HEK293 (cell line): Measurements from ENCODE around the gene CSF3.

Experiments
- GFI1B ChIP-seq: fragments of 450-650 bp; formaldehyde crosslinking; IDR thresholded peaks from 2 replicates; pipeline ENCODE4 v1.5.1; 2016; ENCODE audit warnings: missing biosample characterization, missing genetic modification characterization
- HOXD13 ChIP-seq: sonication (generic); formaldehyde crosslinking; IDR thresholded peaks from 2 replicates; pipeline ENCODE4 v1.8.0; 2022; ENCODE audit warnings: missing genetic modification reagents, borderline replicate concordance
- KLF1 ChIP-seq: fragments of 450-650 bp; formaldehyde crosslinking; IDR thresholded peaks from 2 replicates; pipeline ENCODE4 v1.5.1; 2016; ENCODE audit warnings: missing biosample characterization, missing genetic modification characterization
- MEIS1 ChIP-seq: sonication (generic); formaldehyde crosslinking; IDR thresholded peaks from 2 replicates; pipeline ENCODE4 v1.8.1; 2022; ENCODE audit warnings: missing genetic modification reagents, mild to moderate bottlenecking, borderline replicate concordance
- OVOL3 ChIP-seq: fragments of 450-650 bp; formaldehyde crosslinking; IDR thresholded peaks from 2 replicates; pipeline ENCODE4 v1.5.1; 2016; ENCODE audit warnings: missing biosample characterization, missing genetic modification characterization
- PATZ1 ChIP-seq: fragments of 450-650 bp; formaldehyde crosslinking; IDR thresholded peaks from 2 replicates; pipeline ENCODE4 v1.5.1; 2016; ENCODE audit warnings: missing biosample characterization, missing genetic modification characterization
- PRDM1 ChIP-seq: fragments of 450-650 bp; formaldehyde crosslinking; IDR thresholded peaks from 2 replicates; pipeline ENCODE4; 2016; ENCODE audit warnings: missing biosample characterization, missing genetic modification characterization
- PRDM2 ChIP-seq: fragments of 450-650 bp; formaldehyde crosslinking; IDR thresholded peaks from 2 replicates; pipeline ENCODE4 v1.5.1; 2016; ENCODE audit warnings: missing biosample characterization, missing genetic modification characterization, borderline replicate concordance
- SCRT1 ChIP-seq: fragments of 450-650 bp; formaldehyde crosslinking; IDR thresholded peaks from 2 replicates; pipeline ENCODE4 v1.5.1; 2016; ENCODE audit warnings: missing biosample characterization, missing genetic modification characterization, borderline replicate concordance
- TCF7L2 ChIP-seq: IDR thresholded peaks from 2 replicates; pipeline ENCODE4 v1.6.1; 2011; ENCODE audit warnings: low read depth, mild to moderate bottlenecking, inconsistent platforms, low read length, moderate library complexity, borderline replicate concordance
- TSHZ1 ChIP-seq: fragments of 450-650 bp; formaldehyde crosslinking; IDR thresholded peaks from 2 replicates; pipeline ENCODE4 v1.5.1; 2016; ENCODE audit warnings: missing biosample characterization, missing genetic modification characterization, borderline replicate concordance
- ZBTB1 ChIP-seq: fragments of 450-650 bp; formaldehyde crosslinking; IDR thresholded peaks from 2 replicates; pipeline ENCODE4 v1.5.1; 2016; ENCODE audit warnings: missing biosample characterization, missing genetic modification characterization
- ZBTB26 ChIP-seq: fragments of 450-650 bp; formaldehyde crosslinking; optimal IDR thresholded peaks from 2 replicates; pipeline ENCODE3; 2016; ENCODE audit warnings: missing biosample characterization, mild to moderate bottlenecking, missing genetic modification characterization
- ZFP3 ChIP-seq: fragments of 450-650 bp; formaldehyde crosslinking; IDR thresholded peaks from 2 replicates; pipeline ENCODE4 v1.5.1; 2016; ENCODE audit warnings: low read depth, missing biosample characterization, missing genetic modification characterization
- ZNF157 ChIP-seq: fragments of 450-650 bp; formaldehyde crosslinking; IDR thresholded peaks from 2 replicates; pipeline ENCODE4 v1.5.1; 2016; ENCODE audit warnings: missing biosample characterization, missing genetic modification characterization
- ZNF16 ChIP-seq: fragments of 450-650 bp; formaldehyde crosslinking; IDR thresholded peaks from 2 replicates; pipeline ENCODE4 v1.5.1; 2016; ENCODE audit warnings: low read depth, missing biosample characterization, missing genetic modification characterization
- ZNF174 ChIP-seq: fragments of 450-650 bp; formaldehyde crosslinking; IDR thresholded peaks from 2 replicates; pipeline ENCODE4 v1.5.0; 2017; ENCODE audit warnings: missing biosample characterization, mild to moderate bottlenecking, missing genetic modification characterization
- ZNF202 ChIP-seq: fragments of 450-650 bp; formaldehyde crosslinking; IDR thresholded peaks from 2 replicates; pipeline ENCODE4 v1.5.1; 2016; ENCODE audit warnings: missing biosample characterization, missing genetic modification characterization, borderline replicate concordance
- ZNF433 ChIP-seq: fragments of 450-650 bp; formaldehyde crosslinking; IDR thresholded peaks from 2 replicates; pipeline ENCODE4 v1.5.1; 2016; ENCODE audit warnings: missing biosample characterization, missing genetic modification characterization, low read depth
- ZNF555 ChIP-seq: fragments of 450-650 bp; formaldehyde crosslinking; conservative IDR thresholded peaks from 2 replicates; pipeline ENCODE4 v1.5.1; 2017; ENCODE audit warnings: missing biosample characterization, mild to moderate bottlenecking, missing genetic modification characterization, inconsistent platforms
- ZNF560 ChIP-seq: fragments of 450-650 bp; formaldehyde crosslinking; IDR thresholded peaks from 2 replicates; pipeline ENCODE4 v1.5.1; 2017; ENCODE audit warnings: missing biosample characterization, missing genetic modification characterization, borderline replicate concordance
- ZNF621 ChIP-seq: fragments of 450-650 bp; formaldehyde crosslinking; IDR thresholded peaks from 2 replicates; pipeline ENCODE4 v1.5.1; 2017; ENCODE audit warnings: missing biosample characterization, missing genetic modification characterization
- ZNF645 ChIP-seq: fragments of 450-650 bp; formaldehyde crosslinking; IDR thresholded peaks from 2 replicates; pipeline ENCODE4; 2016; ENCODE audit warnings: missing biosample characterization, missing genetic modification characterization
- ZNF654 ChIP-seq: fragments of 450-650 bp; formaldehyde crosslinking; IDR thresholded peaks from 2 replicates; pipeline ENCODE4 v1.5.1; 2016; ENCODE audit warnings: low read depth, missing biosample characterization, missing genetic modification characterization
- ZNF792 ChIP-seq: fragments of 450-650 bp; formaldehyde crosslinking; IDR thresholded peaks from 2 replicates; pipeline ENCODE4 v1.5.1; 2016; ENCODE audit warnings: missing biosample characterization, missing genetic modification characterization

The CSF3 gene

GRCh38 chr17:39980351-39981206 is 34.7 kb upstream of the CSF3 start, which contains the start of gene PSMD3 (continued):
- TF ChIP-seq TSHZ1 (no peak), KLF1 (no peak), ZFP3 (tag by site-specific recombination) (no peak), ZNF645 (tag by site-specific recombination) (peak; percentile 85; the same call in 1 of the 2 replicates), ZNF202 (no peak), ZNF792 (no peak), PATZ1 (tag by site-specific recombination) (peak; percentile 76; the same call in 1 of the 2 replicates), PRDM2 (tag by site-specific recombination) (0 out of 2 replicates have a peak, but pooled peaks have one; percentile 65), HOXD13 (CRISPR knock-in tag) (0 out of 2 replicates have a peak, but pooled peaks have one; percentile 30), ZNF555 (tag by site-specific recombination) (no peak), ZNF433 (tag by site-specific recombination) (no peak), MEIS1 (CRISPR knock-in tag) (0 out of 2 replicates have a peak, but pooled peaks have one; percentile 42), ZNF174 (no peak), ZBTB26 (tag by site-specific recombination) (peak; percentile 71), ZNF560 (tag by site-specific recombination) (no peak), GFI1B (tag by site-specific recombination) (no peak), OVOL3 (tag by site-specific recombination) (no peak), ZNF157 (peak; percentile 34; the same call in 1 of the 2 replicates), TCF7L2 (no peak), SCRT1 (tag by site-specific recombination) (no peak), ZNF621 (no peak), PRDM1 (no peak), ZNF16 (tag by site-specific recombination) (peak; percentile 77), ZNF654 (peak; percentile 84), ZBTB1 (tag by site-specific recombination) (no peak)
